ENCODE data around the gene HSFX3.

DNA sequence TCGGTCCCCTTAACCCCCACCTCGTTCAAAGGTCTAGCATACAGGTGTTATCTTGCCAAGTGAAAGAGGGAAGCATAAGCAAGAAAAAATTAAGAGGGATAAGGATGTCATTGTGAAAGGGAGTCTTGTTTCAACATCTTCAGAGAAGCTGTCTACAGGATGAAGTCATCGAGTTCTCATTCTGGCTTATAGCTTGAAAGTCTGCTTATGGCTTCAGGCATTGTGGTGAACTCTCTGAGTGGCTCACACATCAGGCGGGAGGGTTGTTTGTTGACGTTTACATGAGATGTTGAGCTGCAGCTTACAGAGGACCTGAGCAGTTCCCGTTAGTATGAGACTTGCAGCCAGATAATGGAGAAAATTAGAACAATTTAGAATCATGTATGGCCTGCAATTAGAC, 20.9 kb upstream of the HSFX3 start:
- TF ChIP-seq, protein P1, sequence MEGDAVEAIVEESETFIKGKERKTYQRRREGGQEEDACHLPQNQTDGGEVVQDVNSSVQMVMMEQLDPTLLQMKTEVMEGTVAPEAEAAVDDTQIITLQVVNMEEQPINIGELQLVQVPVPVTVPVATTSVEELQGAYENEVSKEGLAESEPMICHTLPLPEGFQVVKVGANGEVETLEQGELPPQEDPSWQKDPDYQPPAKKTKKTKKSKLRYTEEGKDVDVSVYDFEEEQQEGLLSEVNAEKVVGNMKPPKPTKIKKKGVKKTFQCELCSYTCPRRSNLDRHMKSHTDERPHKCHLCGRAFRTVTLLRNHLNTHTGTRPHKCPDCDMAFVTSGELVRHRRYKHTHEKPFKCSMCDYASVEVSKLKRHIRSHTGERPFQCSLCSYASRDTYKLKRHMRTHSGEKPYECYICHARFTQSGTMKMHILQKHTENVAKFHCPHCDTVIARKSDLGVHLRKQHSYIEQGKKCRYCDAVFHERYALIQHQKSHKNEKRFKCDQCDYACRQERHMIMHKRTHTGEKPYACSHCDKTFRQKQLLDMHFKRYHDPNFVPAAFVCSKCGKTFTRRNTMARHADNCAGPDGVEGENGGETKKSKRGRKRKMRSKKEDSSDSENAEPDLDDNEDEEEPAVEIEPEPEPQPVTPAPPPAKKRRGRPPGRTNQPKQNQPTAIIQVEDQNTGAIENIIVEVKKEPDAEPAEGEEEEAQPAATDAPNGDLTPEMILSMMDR (IDR thresholded peaks at IDR 0.05), result no peak
- TF ChIP-seq POLR2A (IDR thresholded peaks at IDR 0.05), result no peak
- no peak for TF ChIP-seq POLR2AphosphoS5 (IDR thresholded peaks at IDR 0.05)
